ENCODE results near the gene TBXA2R.

The TBXA2R gene

DNA sequence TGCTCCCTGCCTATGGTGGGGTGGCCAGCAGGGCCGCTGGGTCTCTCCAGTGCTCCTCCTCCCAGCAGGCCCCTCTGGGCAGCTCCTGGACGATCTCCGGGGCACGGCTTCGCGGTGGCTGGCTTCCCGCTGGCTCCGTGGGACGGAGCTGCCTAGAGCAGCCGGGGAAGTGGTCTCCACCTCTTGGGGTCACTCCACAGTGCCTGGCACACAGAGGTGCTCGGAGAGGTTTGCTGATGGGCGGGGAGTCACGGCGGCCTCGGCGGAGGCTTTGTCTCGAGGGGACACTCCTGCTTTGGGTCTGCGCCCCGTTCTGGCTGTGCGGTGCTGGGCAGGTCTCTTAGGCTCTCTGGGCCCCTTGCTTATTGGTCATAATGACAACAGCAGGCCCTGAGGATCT, 29.8 kb upstream of the TBXA2R start:
- Histone ChIP-seq H3K9me3 (ENCODE audit: insufficient read depth, low read length) (no peaks in the 10 kb centered on the region), H3K4me3 (ENCODE audit: insufficient read depth, low read length, poor library complexity, severe bottlenecking) (no peak overlapping the region), H3K9me2 (replicated peaks; ENCODE audit: insufficient read depth, low read length) (no peaks in the 10 kb centered on the region), H3K4me2 (ENCODE audit: low read depth, low read length, poor library complexity, severe bottlenecking) (no peak overlapping the region), H3K9ac (ENCODE audit: low read length) (no peak overlapping the region), H4K20me1 (ENCODE audit: low read depth, low read length) (no peaks in the 10 kb centered on the region), H3F3A (ENCODE audit: insufficient read depth) (no peaks in the 10 kb centered on the region), H3K36me3 (ENCODE audit: low read length) (no peaks in the 10 kb centered on the region), H3K79me2 (ENCODE audit: insufficient read depth, low read length) (no peaks in the 10 kb centered on the region), H3K27ac (ENCODE audit: low read depth, low read length) (no peak overlapping the region), H3K27me3 (ENCODE audit: low read length) (no peaks in the 10 kb centered on the region), H2AFZ (ENCODE audit: low read depth, low read length, severe bottlenecking) (no peak overlapping the region)
- TF ChIP-seq, protein P1, sequence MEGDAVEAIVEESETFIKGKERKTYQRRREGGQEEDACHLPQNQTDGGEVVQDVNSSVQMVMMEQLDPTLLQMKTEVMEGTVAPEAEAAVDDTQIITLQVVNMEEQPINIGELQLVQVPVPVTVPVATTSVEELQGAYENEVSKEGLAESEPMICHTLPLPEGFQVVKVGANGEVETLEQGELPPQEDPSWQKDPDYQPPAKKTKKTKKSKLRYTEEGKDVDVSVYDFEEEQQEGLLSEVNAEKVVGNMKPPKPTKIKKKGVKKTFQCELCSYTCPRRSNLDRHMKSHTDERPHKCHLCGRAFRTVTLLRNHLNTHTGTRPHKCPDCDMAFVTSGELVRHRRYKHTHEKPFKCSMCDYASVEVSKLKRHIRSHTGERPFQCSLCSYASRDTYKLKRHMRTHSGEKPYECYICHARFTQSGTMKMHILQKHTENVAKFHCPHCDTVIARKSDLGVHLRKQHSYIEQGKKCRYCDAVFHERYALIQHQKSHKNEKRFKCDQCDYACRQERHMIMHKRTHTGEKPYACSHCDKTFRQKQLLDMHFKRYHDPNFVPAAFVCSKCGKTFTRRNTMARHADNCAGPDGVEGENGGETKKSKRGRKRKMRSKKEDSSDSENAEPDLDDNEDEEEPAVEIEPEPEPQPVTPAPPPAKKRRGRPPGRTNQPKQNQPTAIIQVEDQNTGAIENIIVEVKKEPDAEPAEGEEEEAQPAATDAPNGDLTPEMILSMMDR (IDR thresholded peaks at IDR 0.05; ENCODE audit: insufficient read depth, low read length, poor library complexity, severe bottlenecking), result no peak
- no peak for TF ChIP-seq EZH2phosphoT487 (conservative IDR thresholded peaks at IDR 0.05; ENCODE audit: low read length)

DNA sequence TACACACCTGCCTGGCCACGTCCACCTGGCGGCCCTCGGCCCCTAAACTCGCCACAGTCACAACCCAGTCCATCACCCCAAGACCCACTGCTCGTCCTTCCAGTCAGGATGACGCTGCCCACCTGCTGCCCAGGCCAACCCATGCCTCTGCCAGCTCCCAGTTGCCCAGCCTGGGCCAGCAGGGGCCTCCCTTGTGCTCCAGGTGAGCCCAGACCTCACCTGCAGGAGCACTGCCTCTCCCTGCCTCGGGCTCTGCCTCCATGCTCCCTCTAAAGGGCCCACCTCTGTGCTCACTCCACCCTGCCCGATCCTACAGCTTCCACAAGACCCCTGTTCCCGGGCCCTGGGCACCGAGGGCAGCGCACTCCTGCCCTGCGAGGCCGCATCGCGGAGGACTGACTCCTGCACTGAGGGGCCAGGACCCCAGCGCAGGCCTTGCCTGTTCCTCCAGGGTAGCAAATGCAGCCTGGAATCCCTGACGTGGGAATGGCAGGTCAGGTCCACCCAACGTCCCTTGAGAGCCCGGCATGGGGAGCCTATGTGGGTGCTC, 27.9 kb upstream of the TBXA2R start:
- H3K9me3 ChIP-seq (ENCODE audit: insufficient read depth, low read length), result no peaks in the 10 kb centered on the region
- H3K9ac ChIP-seq (ENCODE audit: low read length), result no peak overlapping the region
- no peaks in the 10 kb centered on the region for H3K36me3 ChIP-seq (ENCODE audit: low read length)

DNA sequence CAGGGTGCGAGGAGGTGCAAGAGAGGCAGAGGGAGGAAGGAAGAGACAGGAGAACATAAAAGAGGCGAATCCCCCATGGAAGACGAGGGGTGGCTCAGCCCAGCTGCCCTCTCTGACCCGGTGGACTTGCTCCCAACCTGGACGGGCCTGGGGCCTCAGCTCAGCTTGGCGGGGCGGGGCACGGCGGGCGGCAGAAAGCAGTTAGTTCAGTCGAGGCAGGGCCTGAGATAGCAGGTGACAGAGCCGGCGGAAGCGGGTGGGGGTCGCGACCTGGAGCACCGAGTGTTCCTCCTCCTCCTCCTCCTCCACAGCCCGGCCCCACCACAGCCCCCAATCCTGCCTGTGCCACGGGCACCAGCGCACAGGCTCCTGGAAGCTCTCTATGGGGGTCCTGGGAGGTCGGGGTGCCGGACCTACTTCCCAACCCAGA, 26.9 kb upstream of the TBXA2R start:
- H3K4me3 ChIP-seq (ENCODE audit: insufficient read depth, low read length, poor library complexity, severe bottlenecking), result no peak overlapping the region
- no peaks in the 10 kb centered on the region for H3K9me3 ChIP-seq (ENCODE audit: insufficient read depth, low read length)
- no peaks in the 10 kb centered on the region for H3K36me3 ChIP-seq (ENCODE audit: low read length)
- H3K9me2 ChIP-seq (replicated peaks; ENCODE audit: insufficient read depth, low read length), result no peaks in the 10 kb centered on the region
- no peaks in the 10 kb centered on the region for H3K79me2 ChIP-seq (ENCODE audit: insufficient read depth, low read length)
- no peak overlapping the region for H3K27ac ChIP-seq (ENCODE audit: low read depth, low read length)
- no peaks in the 10 kb centered on the region for H3F3A ChIP-seq (ENCODE audit: insufficient read depth)
- H3K27me3 ChIP-seq (ENCODE audit: low read length), result no peaks in the 10 kb centered on the region
- no peak overlapping the region for H2AFZ ChIP-seq (ENCODE audit: low read depth, low read length, severe bottlenecking)
- TF ChIP-seq, protein P1 (IDR thresholded peaks at IDR 0.05; ENCODE audit: insufficient read depth, low read length, poor library complexity, severe bottlenecking), result no peak
- no peak for TF ChIP-seq EZH2phosphoT487 (conservative IDR thresholded peaks at IDR 0.05; ENCODE audit: low read length)
- H4K20me1 ChIP-seq (ENCODE audit: low read depth, low read length), result no peaks in the 10 kb centered on the region
- no peak overlapping the region for H3K9ac ChIP-seq (ENCODE audit: low read length)
- no peak overlapping the region for H3K4me2 ChIP-seq (ENCODE audit: low read depth, low read length, poor library complexity, severe bottlenecking)

More for the DNA sequence above, 27.9 kb upstream of the TBXA2R start:
- H3K27me3 ChIP-seq (ENCODE audit: low read length), result no peaks in the 10 kb centered on the region
- no peaks in the 10 kb centered on the region for H4K20me1 ChIP-seq (ENCODE audit: low read depth, low read length)
- H3K4me3 ChIP-seq (ENCODE audit: insufficient read depth, low read length, poor library complexity, severe bottlenecking), result no peak overlapping the region
- no peaks in the 10 kb centered on the region for H3F3A ChIP-seq (ENCODE audit: insufficient read depth)
- TF ChIP-seq EZH2phosphoT487 (conservative IDR thresholded peaks at IDR 0.05; ENCODE audit: low read length), result no peak
- TF ChIP-seq, protein P1 (IDR thresholded peaks at IDR 0.05; ENCODE audit: insufficient read depth, low read length, poor library complexity, severe bottlenecking), result no peak
- H3K4me2 ChIP-seq (ENCODE audit: low read depth, low read length, poor library complexity, severe bottlenecking), result no peak overlapping the region
- no peak overlapping the region for H3K27ac ChIP-seq (ENCODE audit: low read depth, low read length)
- no peak overlapping the region for H2AFZ ChIP-seq (ENCODE audit: low read depth, low read length, severe bottlenecking)
- H3K79me2 ChIP-seq (ENCODE audit: insufficient read depth, low read length), result no peaks in the 10 kb centered on the region
- H3K9me2 ChIP-seq (replicated peaks; ENCODE audit: insufficient read depth, low read length), result no peaks in the 10 kb centered on the region

Measured in SU-DHL-6 (cell line).